Measurements from ENCODE around the gene ENGASE.
"Not testable (repeated sequence)": the region's sequence is repeated elsewhere in the genome, so short reads cannot be mapped to it uniquely, and the experiment has no call there.

ENGASE gene

DNA sequence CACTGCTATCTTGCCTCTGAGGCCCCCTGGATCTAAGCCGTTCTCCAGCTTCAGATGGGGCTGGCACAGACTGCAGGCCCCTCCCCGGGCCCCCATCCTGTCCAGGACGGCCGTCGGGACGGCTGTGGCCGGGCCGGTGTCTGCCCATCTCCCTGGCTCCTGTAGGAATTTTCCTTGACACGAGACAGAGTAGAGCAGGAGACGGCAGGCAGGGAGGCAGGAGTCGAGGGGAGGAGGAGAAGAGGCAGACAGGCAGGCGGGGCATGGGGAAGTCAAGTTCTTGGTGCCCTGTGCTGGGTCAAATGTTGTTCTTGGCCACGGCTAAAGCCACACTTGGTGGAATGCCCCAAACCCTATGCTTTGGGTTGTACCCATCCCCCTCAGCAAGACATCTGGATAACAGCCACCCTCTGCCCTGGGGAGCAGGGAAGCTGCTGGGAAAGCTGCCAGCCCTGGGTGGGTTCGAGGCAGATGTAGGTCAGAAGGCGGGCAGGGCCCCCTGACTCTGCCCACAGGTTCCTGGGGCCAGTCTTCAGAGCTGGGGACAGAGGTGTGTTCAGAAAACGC is 46.6 kb upstream of the ENGASE start:
- peaks cover 30% of the 10 kb centered on the region for H3K4me1 Mint-ChIP-seq

GRCh38 chr17:79028496-79029326 is 45.9 kb upstream of the ENGASE start:
- H3K4me3 Mint-ChIP-seq, result no peak overlapping the region
- no peak overlapping the region for H3K27ac Mint-ChIP-seq
- H3K4me1 Mint-ChIP-seq, result peaks cover 25% of the 10 kb centered on the region
- TF ChIP-seq CTCF (IDR thresholded peaks at IDR 0.05), result no peak
- DNase-seq, result no peak
- H3K9me3 Mint-ChIP-seq, result no peaks in the 10 kb centered on the region
- H3K36me3 Mint-ChIP-seq (ENCODE audit: low read depth), result no peaks in the 10 kb centered on the region
- peaks cover 94% of the 10 kb centered on the region for H3K27me3 Mint-ChIP-seq (ENCODE audit: low read depth, poor library complexity)

More for the DNA sequence above, 46.6 kb upstream of the ENGASE start:
- H3K36me3 Mint-ChIP-seq (ENCODE audit: low read depth), result no peaks in the 10 kb centered on the region
- H3K4me3 Mint-ChIP-seq, result no peak overlapping the region
- no peak overlapping the region for H3K27ac Mint-ChIP-seq
- no peaks in the 10 kb centered on the region for H3K9me3 Mint-ChIP-seq
- DNase-seq, result no peak
- peaks cover 98% of the 10 kb centered on the region for H3K27me3 Mint-ChIP-seq (ENCODE audit: low read depth, poor library complexity)
- TF ChIP-seq CTCF (IDR thresholded peaks at IDR 0.05), result no peak

DNA sequence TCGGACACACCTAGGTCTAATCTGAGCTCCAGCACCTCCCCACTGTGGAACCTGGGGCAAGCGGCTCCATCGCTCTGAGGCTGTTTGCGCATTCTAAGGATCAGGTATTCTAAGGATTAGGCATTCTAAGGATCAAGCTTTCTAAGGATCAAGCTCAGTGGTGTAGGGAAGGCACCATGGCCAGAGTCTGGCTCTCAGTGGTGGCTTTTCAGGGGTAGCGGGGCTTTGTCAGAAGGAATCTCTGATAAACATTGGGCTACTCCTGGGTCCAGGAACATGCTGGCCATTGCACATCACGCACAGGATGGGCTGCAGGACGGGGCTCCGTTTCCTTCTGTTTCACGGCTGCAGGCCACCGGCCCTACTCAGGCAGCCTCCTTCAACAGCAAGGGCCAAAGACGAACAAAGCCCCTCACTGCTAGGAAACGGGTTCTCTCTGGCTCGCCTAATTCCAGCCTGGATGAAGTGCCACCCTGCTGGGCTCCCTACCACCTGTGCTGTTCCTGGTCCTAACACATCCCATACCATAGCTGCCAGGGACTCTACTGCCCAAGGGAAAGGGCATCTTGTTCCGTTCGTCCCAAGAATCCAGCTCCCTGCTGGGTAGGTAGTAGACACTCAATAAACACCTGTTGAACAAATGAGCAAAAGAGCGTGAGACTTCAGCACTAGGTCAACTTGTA is 45.2 kb upstream of the ENGASE start:
- Mint-ChIP-seq H3K36me3 (ENCODE audit: low read depth) (no peaks in the 10 kb centered on the region), H3K4me3 (no peak overlapping the region), H3K27me3 (ENCODE audit: low read depth, poor library complexity) (peaks cover 87% of the 10 kb centered on the region), H3K4me1 (peaks cover 20% of the 10 kb centered on the region), H3K9me3 (no peaks in the 10 kb centered on the region), H3K27ac (no peak overlapping the region)
- no peak for DNase-seq
- no peak for TF ChIP-seq CTCF (IDR thresholded peaks at IDR 0.05)

- Mint-ChIP-seq H3K27ac (peak overlapping the region; percentile 76), H3K27me3 (ENCODE audit: low read depth, poor library complexity) (peaks cover 85% of the 10 kb centered on the region), H3K4me1 (peaks cover 17% of the 10 kb centered on the region)
- DNase-seq; H3K36me3 Mint-ChIP-seq (ENCODE audit: low read depth); H3K9me3 Mint-ChIP-seq; H3K4me3 Mint-ChIP-seq: not testable (repeated sequence)
Measured at GRCh38 chr17:79030636-79031035, 44.0 kb upstream of the ENGASE start.

DNA sequence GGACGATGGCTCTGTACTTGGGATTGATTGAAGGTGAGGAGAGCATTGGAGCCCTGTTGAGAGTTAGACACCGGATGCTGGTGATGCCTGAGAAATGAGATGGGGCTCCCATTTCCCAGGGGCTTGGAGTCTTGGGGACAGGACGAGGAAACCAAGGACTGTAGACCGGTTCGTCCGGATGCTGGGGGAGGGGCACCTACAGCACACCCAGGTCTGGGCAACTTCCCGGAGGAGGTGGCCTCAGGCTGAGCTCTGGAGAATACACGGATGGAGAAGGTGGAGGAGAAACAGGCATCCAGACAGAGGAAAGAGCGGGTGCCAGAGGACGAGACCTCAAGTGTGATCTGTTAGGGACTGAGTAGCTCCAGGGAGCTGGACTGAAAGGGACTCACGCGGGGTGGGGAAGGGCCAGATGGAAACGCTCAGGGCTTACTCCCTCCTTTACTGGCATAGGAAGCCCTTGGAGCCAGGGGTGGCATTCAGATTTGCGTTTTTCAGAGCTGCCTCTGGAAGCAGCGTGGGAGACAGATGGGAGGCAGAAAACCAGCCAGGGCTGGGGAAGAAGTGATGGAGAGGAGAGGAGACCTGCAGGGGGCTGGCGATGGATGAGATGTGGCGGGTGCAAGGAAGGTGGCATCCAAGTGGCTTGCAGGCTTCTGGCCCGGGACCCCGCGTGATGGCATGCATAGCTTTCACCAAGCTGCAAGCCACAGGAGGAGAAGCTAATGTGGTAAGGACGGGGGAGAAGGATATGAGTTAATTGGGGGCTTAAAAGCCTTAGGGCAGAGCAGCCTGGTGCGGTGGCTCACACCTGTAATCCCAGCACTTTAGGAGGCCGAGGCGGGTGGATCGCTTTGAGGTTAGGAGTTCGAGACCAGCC is 42.4 kb upstream of the ENGASE start:
- DNase-seq, result no peak
- H3K27ac Mint-ChIP-seq, result peak overlapping the region; percentile 13
- H3K27me3 Mint-ChIP-seq (ENCODE audit: low read depth, poor library complexity), result peaks cover 70% of the 10 kb centered on the region
- H3K9me3 Mint-ChIP-seq, result no peaks in the 10 kb centered on the region
- no peak overlapping the region for H3K4me3 Mint-ChIP-seq
- no peaks in the 10 kb centered on the region for H3K36me3 Mint-ChIP-seq (ENCODE audit: low read depth)
- H3K4me1 Mint-ChIP-seq, result peaks cover 10% of the 10 kb centered on the region
- TF ChIP-seq CTCF (IDR thresholded peaks at IDR 0.05), result no peak
